GM18951 (cell line): Measurements from ENCODE around the gene SLC16A7.

ENCODE experiments used
- POLR2A ChIP-seq: IDR thresholded peaks from 4 replicates; pipeline ENCODE4 v1.6.1; 2011; ENCODE audit warnings: mild to moderate bottlenecking; ENCODE audit not compliant: insufficient read length, insufficient read depth; ENCODE audit errors: extremely low read depth
- in situ Hi-C: fragments of 300-500 bp; cut with MboI; formaldehyde crosslinking; loops from one replicate; pipeline ENCODE4 v1.12.0; 2022; ENCODE audit warnings: low sequenced_read_pairs, mixed read lengths, inconsistent platforms; ENCODE audit not compliant: unreplicated experiment

SLC16A7 gene

DNA sequence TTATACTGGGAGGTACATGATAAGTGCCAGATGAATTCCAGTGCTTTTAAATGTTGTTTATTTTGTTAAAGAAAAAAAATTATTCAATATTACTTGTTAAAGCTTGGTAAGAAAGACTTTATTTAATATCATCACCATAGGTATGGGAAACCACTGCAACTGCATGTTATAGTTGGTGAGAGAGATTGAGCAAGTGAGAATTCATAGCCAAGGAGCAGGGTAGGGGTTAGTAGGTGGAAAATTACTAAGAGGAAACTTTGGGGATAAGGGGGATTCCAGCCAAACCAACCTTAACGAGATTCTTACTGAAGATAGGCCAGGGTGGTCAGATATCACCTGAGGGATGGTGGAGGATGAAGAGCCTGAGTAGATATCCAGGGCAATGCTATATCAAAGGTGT, 38.4 kb downstream of the SLC16A7 start:
- no peak for TF ChIP-seq POLR2A
- in situ Hi-C loops = no loop called here

DNA sequence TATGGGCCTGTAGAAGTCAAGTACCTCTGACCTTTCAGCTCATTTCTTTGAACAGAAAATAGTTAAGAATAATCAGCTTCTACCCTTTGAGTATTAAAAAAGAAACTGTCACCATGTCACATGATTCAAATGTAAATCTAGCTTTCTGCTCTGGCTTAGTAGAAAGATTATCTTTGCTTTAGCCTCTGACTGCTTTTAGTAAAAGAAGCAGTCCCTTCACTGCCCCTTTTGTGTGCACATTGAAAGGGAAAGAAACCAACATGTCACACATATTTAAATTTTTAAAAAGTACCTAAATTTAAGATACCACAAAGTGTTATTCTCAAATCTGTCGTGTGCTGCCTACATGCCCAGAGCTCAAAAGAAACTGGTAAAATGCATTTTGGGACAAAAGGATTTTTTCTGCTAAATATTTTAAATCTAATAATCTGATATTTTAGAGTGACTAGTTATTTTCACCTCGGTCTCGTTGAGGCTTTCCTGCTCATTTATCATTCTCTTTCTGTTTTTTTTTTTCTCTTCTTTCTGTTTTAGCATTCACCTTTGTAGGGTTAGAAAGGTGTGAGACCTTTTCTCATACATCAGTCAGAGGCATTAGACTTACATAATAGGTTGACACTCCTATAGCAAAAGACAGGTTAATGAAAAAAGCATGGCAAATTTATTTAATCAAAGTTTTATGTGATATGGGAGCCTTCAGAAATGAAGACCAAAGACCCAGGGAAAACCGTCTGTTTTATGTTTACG, 41.3 kb downstream of the SLC16A7 start:
- no peak for TF ChIP-seq POLR2A
- in situ Hi-C loops = no loop called here

DNA sequence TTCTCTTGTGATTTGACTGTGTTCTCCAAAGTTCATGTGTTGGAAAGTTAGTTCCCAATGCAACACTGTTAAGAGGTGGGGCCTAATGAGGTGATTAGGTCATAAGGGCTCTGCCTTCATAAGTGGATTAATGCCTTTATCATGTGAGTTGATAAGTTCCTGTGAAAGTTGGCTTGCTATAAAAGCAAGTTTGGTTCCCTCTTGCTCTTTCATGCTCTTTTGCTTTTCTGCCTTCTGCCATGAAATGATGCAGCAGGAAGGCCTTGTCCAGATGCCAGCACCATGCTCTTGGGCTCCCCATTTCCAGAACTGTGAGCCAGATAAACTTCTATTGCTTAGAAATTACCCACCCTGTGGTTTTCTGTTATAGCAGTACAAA, 41.9 kb downstream of the SLC16A7 start:
- in situ Hi-C loops = no loop called here

DNA sequence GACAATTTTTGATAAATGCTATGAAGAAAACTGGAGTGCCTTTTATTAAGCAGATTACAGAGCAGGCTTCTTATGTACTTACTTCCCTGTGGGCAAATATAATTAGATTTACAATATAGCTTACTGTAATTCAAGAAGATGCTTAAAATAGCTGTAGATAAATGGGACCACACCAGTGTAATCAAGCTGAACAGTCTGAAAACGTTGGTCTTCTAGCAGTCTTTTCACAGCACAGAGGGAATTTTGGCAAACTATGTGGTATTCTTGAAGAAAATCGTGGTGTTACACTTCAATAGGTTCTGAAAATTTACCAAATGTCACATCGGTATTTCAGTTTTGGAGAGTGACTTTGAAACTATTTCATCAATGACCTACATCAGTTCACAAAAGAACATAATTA, 47.7 kb downstream of the SLC16A7 start:
- TF ChIP-seq POLR2A = no peak
- in situ Hi-C loops = no loop called here

More for the DNA sequence above, 41.9 kb downstream of the SLC16A7 start:
- no peak for TF ChIP-seq POLR2A

DNA sequence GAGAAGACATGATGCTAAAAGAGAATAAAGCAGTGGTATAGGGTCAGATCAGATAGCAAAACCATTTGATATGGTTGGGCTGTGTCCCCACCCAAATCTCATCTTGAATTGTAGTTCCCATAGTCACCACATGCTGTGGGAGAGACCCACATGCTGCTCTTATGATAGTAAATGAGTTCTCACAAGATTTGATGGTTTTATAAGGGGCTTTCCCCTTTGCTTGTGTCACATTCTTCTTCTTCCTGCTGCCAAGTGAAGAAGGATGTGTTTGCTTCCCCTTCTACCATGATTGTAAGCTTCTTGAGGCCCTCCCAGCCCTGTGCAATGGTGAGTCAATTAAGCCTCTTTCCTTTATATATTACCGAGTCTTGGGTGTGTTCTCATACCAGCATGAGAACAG, 49.4 kb downstream of the SLC16A7 start:
- no peak for TF ChIP-seq POLR2A
- in situ Hi-C loops = no loop called here

DNA sequence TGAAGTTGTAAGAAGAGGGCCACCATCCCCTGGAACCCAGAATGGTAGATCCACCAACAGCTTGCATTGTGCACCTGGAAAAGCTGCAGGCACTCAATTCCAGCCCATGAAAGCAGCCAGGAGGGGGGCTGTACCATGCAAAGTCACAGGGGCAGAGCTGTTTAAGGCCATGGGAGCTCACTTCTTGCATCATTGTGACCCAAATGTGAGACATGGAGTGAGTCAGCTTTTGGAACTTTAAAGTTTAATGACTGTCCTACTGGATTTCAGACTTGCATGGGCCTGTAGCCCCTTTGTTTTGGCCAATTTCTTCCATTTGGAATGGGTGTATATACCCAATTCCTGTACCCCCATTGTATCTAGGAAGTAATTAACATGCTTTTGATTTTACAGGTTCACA, 50.8 kb downstream of the SLC16A7 start:
- TF ChIP-seq POLR2A = no peak
- in situ Hi-C loops = no loop called here

DNA sequence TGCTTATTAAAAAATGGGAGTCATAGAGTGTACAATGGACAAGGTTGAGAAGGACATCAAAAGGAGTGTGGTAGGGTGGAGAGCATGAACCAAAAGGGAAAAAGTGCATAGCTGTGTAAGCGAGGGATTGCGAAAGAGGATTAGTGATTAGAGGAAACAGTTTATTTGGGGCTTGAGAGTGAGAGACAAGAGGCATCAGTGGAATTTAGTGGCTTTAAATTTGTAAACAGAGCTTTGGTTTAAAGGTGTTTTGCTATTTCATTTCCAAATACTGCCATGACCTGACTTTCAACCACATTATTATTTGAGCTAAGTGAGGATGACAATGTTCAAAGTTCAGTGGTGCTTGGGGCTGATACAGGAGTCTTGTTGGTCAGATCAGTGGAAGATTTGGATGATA, 53.4 kb downstream of the SLC16A7 start:
- no peak for TF ChIP-seq POLR2A
- in situ Hi-C loops = no loop called here

DNA sequence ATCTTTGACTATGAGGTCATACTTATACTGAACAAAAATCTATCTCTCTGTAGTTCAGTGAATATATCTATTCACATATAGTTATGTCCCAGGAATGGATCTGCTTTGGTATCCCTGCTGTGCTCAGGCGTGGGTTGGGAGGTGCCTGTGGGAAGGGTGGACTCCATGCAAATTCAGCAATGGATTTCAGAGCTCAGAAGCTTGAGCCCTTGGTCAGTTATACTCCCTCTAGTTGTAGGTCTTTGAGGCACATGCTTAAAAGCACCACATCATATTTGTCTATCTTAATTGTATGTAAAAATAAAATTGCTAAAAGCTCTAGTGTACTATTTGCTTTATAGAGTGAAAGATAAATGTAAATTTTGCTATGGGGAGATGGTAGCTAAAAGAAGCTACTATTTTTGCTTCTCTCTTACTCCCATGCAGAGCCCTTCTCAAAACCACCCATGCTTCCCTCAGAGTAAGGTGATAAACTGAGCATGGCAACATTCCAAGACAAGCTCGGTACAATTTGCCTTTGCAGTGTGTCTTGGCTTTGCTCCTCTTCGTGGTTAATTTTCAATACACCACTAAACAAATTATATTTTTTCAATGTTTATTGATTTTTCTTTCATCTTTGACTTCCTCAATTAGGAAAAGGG, 54.9 kb downstream of the SLC16A7 start:
- in situ Hi-C loops = no loop called here
- TF ChIP-seq POLR2A = no peak

DNA sequence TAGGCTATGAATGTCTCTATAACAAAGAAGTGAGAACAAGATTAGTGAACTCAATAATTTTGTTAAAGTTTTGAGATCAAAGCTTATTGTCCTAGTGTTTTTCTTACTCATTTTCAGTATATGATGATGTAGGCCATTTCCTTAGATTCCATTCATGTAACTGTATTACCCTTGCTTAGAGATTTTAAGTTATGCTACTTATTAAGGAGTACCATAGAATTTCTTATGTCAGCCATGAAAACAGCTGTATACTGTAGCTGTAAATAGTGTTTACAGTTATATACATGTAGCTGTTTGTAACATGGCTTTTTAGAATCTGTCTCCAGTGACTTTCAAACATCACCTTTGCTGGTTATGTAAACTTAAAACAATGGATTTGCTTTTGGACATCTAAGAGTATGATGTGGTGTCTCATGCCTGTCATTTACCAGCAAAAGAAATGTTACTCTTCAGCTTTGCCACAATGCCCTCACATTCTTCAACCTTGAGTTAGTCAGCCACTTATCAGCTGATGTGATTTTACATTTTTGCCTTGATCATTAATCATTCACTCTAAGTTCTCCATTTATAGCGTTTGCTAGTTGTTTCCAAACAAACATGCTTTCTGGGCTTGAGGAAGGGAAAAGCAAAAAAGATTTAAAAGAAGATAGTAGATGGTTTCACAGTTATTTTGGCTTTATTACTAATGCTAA, 55.5 kb downstream of the SLC16A7 start:
- in situ Hi-C loops = no loop called here
- TF ChIP-seq POLR2A = no peak

DNA sequence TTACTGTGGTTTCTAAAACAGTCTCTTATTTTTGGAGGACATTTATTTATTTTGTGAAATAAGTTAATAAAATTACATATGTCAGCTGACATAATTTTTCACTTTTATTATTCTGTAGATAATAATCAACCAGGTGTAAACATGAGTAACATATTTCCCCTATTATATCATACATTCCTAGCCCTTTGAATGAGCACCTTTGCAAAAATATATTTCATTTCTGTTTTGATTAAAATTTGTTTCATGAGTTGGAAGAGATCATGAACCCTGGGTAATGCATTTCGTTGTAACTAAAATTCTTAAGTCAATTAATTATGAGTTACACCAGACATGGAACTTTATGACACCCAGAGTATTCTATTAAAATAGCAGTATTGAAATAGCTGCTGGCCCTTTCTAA, 56.3 kb downstream of the SLC16A7 start:
- in situ Hi-C loops = no loop called here
- no peak for TF ChIP-seq POLR2A

DNA sequence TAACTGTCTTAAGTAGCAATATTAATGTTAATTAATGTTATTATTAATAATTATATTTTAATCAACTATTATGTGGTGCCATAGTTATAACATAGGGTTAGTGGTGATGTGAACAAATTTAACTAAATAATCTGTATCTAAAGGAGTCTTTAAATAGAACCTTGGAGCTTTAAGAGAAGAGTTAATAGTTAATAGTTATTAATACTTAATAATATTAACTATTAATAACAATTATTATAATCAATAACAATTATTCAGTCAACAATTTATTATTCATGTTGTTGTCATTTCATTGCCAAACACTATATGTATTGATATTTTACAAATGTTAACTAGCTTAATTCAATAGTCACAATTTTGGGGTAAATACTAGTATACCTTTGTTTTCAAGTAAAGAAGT, 58.2 kb downstream of the SLC16A7 start:
- TF ChIP-seq POLR2A = no peak
- in situ Hi-C loops = no loop called here

DNA sequence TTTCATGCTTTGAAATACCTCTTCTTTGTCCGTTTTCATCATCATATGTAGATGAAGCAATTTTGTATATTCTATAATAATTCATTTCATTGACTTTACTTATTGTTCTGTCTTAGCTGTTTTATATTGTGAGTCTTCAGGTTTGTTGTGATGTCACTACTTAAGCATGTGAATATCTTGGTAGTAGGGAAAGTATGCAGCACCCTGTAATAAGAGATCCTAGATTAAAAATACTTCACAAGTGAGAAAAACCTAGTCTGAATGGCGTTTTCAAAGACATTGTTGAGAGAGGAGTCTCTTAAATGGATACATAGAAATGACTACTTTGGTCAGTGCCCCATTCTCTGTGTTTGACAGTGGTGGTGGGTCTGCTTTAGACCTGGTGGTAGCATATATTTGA, 61.4 kb downstream of the SLC16A7 start:
- in situ Hi-C loops = no loop called here
- TF ChIP-seq POLR2A = no peak

DNA sequence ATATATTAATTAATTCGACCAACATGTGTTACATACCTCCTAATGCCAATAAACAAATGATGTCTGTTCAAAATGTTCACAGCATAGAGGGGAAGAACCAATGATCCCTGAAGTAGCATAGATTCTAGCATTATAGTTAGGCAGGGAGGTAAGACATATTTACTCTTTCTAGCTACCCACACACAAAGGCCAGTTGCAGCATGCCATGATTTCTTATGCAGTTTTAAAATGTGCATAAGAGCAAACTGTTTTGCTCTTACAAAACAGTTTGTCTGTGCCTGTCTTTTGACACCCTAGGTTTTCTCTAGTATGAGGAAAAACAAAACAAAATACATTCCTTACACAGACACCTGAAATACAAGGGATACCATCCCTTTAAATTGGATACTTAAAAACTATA, 61.9 kb downstream of the SLC16A7 start:
- TF ChIP-seq POLR2A = no peak

DNA sequence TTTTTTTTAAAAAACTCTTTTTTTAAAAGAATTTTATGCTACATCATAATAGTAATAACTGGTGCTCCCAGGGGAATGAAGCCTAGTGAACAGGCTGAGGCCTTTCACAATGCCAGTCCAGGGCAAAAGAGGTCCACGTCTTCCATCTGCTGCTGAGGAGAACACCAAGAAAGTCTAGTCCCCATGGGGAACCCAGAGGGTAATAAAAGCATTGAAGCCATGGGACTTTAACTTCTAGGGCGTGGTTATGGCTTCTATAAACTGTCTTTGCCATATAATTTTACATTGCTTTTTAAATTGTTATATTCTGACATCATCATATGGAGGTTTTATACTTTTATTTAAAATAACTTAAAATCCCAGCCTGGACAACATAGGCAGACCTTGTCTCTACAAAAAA, 64.3 kb downstream of the SLC16A7 start:
- TF ChIP-seq POLR2A = no peak
- in situ Hi-C loops = no loop called here

More for the DNA sequence above, 61.9 kb downstream of the SLC16A7 start:
- in situ Hi-C loops = no loop called here

DNA sequence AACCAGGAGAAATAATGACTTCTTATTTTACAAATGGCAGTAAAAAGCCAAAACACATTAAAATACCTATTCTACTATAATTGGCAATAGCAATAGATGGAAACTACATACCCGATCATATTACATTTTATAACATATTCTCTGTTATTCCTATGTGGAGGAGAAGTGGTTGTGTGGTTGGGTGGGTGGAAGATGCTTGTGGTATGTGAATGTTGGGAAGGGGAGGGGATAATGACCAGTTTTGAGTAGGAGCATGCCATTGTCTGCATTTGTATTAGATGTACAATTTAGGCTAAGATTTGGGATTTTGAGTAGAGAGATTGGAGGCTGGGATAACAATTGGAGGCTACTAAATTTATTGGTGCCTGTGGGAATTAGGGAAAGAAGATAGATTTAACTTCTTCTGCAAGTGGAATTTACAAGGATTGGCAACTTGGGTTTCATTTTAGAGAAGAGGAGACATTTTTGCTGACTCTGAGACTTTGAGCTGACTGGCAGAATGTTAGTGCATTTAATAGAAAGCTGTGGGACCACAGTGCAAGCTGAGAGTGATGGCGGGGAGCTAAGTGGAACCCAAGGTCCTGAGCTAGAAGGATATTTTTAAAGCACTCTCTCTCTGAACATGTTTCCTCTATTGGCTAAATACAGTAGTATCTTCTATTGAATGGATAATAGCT, 65.2 kb downstream of the SLC16A7 start:
- TF ChIP-seq POLR2A = no peak
- in situ Hi-C loops = no loop called here
